Amniotic stem cell (primary cell): Measurements from ENCODE around the gene SVIL.
"Not testable (repeated sequence)": the region's sequence is repeated elsewhere in the genome, so short reads cannot be mapped to it uniquely, and the experiment has no call there.

Experiments
- DNase-seq: peaks from one replicate; lab custom pipeline; 2025; lab: John Stamatoyannopoulos, UW

The SVIL gene

DNA sequence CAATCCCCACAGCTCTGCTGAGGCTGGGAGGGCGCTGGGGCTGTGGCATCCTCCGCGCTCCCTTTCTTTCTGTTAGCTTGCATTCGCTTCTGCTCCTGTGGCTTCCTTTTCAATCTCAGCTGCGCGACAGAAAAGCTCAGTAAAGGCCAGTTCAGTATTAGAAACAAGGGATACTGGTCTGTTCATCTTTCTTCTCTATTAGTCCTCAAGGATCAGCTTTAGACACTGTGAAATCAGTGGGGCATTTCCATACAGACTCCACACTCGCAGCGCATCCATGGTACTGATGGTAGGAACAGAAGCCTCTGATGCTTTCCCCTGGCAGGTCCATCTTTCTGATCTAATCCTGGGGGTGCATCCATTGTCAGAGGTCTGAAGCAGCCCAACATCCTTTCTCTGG, 182.2 kb downstream of the SVIL start:
- DNase-seq = no peak

DNA sequence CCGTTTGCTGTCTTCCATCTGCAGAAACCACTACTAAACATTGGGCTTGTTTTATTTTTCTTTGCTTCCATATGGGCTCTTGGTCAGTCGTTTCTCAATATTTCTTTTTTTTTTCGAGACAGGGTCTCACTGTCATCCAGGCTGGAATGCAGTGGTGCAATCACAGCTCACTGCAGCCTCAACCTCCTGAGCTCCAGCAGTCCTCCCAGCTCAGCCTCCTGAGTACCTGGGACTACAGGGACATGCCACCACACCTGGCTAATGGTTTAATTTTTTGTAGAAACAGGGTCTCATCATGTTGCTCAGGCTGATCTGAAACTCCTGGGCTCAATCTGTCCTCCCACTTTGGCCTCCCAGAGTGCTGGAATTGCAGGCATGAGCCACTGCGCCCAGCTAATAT, 182.8 kb downstream of the SVIL start:
- no peak for DNase-seq

DNA sequence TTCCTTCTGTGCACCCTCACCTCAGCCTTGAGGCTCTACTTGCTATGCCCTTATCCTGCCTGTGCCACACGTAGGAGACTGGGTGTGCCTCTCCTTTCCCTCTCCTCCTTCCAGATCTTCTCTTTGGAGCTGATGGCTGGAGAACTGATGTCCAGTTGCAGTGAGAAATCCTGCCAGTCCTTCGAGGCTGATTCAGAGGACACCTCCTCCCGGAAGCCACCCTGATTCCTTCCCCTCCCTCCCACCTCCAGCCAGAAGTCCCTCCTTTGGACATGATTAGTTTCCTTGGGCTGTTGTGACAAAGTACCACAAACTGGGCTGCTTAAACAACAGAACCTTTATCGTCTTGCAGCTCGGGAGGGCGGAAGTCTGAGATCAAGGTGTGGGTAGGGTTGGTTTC, 184.4 kb downstream of the SVIL start:
- no peak for DNase-seq

DNA sequence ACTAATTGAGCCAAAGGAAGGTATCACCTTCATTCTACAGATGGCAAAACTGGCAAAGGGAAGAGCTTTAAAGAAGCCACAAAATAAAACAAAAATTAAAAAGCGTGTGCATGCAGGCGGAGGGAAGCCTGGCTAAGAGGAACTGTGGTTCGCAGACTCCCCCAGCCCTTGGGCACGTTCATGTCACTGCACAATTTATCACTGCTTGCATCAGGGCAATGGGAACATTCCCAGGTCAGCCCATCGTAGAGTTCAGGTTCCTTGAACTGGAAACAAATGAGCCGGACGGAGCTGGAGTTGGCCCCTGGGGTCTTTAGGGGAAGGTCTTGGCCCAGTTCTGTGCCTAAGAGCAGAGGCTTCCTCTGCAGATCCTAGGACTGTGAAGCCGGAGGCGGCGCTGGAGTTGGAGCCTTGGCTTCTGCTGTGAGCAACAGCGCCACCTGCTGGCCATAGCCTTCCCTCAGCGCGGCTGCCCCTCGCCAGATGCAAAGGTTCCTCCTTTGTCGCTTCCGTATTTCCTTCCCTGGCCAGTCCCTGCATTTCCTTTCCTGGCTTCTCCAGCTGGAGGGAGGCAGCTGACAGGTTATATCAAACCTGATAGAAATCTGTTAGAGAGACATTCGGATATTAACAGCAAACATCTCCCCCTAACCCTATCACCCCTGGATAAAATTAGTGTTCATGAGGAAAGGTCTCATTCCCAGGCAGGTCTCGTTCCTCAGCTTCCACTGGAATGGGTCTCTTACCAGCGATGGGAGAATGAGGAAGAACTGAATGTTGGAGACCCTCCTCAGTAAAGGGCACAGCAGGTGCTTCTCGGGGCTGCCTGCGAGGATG, 185.8 kb downstream of the SVIL start:
- DNase-seq = peak; percentile 17

DNA sequence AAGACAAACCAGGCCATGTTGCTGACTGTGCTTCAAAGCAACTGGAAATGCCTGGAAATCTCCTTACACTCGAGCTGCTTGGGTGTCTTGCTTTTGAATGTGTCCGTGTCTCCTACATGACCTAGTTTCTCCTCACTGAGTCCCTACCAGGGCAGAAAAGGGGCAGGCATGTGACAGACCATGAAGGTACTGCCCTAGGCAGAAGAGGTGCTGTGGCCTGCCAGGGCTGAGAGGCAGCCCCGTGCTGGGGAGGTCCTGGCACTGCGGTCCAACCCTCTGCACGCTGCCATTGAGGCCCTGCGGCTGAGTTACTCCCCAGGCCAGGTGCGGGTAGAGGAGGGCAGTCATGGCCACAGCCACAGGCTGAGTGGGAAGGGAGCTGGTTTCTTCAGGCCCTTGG, 186.6 kb downstream of the SVIL start:
- no peak for DNase-seq

DNA sequence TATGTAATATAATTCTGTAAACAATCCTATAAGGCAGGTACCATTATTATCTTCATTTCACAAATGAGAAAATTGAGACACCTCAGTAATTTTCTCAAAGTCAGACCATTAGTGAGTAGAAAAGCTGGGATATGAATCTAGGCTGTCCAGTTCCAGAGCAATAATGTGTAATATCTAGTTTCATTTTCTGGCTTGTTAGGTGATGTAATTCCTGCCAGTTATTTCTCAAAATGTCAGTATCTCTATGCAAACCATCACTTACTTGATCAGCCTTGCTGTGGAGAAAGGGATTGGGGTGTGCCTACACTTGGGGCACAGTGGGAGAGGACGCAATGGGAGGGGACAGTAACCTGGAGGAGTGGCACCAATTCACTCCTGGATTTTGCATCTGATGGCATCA, 188.4 kb downstream of the SVIL start:
- no peak for DNase-seq

DNA sequence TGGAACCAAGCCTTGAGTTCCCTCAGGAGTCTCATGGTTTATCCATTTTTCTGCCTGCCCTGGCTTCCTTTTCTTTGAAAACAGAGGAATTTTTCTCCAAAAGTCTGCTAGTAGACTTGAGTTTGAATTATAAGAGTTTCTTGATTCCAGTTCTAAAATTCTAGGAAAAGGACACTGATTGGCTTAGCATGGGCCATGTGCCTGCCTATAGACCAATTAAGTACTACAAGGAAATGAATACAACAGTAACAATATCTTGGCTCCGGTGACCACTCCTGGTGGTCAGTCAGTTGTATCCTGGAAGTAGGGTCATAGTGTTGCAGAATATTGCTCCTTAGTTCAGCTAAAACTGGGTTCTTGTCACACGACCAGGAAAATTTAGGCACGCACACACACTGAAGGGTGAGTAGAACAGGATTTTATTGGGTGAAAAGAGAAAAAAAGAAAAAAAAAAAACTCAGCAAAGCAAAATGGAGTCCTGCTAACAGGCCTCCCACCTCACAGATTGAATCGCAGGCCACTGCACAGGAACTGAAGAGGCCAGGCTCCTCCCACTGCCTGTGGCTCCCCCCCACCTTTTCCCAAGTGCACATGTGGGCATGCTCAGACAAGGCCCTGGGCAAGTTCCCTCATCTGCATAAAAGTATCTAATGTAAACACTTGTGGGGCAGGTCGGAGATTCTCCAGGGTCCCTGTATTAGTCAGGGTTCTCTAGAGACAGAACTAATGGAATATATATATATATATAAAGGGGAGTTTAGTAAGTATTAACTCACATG, 190.8 kb downstream of the SVIL start:
- no peak for DNase-seq

DNA sequence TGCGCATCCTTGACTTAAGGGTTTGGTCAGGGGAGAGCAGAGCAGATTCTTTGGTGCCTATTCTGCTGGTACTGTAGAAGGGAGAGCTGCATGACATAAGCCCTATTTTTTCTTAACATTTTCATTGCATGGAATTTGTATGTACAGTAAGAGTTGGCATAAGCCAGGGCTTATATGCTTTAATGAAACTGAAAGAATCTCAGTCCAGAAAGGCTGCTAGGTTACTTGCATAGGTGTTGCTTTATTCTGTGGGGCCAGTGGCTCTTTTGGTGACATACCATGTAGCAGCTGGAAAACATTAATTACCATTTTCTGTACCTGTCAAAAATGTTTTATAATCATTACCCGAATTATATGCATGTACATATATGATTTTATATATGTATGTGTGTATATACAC, 193.8 kb downstream of the SVIL start:
- no peak for DNase-seq

DNA sequence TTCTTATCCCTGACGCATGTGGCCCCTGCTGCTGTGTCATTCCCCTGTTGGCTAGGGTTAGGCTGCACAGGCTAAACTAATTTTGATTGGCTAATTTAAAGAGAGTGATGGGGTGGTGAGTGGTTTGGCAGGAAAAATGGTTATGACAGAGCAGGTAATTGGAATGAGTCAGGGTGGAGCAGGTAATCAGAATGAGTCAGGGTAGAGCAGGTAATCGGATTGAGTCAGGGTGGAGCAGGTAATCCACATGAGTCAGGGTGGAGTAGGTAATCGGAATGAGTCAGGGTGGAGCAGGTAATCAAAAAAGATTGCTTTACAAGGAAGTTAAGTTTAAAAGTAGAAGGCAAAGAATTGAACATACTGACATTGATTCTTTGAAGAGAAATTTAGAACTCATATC, 195.8 kb downstream of the SVIL start:
- DNase-seq = not testable (repeated sequence)

DNA sequence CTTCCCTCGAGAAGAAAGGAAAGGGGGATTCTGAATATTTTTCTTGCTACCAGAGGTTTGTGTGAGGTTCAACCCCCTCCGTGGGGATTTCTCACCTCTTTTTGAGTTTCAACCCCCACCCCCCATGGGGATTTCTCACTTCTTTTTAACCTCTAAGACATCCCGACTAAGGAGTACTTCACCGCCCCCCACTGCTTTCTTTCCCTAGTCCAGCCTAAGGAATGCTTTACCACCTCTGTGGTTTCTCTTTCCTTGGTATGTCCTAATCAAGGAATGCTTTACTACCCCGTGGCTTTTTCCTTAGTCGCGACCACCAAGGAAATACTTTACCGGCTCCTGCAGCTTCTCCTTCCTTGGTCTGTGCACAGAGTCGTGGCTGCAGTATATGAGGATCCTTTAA, 196.5 kb downstream of the SVIL start:
- no peak for DNase-seq

DNA sequence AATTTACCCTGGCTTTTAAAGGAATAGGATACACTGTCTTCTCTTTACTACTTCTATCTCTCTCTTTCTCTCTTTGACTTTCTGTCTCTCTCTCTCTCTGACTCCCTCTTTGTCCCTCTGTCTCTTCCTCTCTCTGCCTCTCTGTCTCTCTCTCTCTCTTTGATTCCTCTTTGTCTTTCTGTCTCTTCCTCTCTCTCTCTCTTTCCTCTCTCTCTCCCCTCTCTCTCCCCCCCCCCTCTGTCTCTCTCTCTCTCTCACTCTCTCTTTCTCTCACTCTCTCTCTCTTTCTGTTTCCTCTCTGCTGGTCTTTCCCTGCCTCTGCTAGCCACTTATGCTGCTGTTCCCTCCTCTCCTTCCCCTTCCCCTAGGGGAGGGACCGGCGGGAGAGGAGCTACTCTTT, 196.9 kb downstream of the SVIL start:
- DNase-seq = no peak

DNA sequence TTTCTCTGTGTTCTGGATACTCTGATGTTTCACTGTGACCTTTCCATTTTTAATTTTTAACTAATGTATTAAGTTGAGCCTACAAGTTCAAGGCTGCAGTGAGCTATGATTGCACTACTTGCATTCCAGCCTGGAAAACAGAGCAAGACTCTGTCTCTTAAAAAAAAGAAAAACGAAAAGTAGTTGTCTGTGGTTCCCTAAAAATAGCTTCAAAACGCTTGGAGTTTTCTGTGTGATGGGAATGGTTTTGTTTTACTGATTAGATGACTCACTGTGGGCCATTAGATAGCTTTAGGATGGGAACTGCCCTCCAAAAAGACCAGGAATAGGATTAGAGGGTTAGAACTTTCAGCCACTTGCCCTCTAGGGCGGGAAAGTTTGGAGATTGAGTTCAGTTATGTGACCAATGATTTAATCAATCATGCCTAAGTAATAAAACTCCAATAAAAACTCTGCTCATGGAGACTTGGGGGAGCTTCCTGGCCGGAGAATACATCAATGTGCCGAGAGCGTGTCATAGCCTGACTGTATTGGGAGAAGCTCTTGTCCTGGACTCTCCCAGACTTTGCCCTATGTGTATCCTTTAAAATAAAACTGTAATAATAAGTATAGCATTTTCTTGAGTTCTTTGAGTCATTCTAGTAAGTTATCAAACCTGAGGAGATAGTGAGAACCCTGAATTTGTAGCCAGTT, 198.8 kb downstream of the SVIL start:
- peak; percentile 22 for DNase-seq

DNA sequence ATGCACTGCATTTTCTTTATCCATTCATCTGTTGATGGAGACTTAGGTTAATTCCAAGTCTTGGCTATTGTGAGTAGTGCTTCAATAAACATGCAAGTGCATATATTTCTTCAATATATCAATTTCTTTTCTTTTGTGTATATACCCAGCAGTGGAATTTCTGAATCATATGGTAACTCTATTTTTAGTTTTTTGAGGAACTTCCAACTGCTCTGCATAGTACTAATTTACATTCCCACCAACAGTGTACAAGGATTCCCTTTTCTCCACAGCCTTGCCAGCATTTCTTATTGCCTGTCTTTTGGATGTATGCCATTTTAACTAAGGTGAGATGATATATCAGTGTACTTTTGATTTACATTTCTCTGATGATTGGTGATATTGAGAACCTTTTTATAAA, 200.7 kb downstream of the SVIL start:
- no peak for DNase-seq

DNA sequence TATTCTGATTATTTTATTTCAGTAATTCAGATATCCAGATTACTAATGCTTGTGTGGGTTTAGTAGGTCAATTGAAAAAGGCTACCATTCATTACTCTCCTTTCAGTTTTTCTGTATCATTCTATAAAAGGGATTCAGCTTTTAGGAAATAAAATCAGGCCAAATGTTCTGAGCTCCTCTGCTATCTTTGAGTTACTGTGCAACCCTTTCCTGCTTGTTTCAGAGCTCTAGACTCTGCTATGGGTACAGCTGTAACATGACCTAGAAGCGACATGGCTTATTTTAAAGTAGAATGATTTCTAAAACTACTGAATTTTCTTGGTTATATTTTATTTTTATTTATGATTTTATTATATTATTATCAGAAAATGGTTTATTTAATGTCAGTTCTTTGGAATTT, 203.1 kb downstream of the SVIL start:
- DNase-seq = no peak

DNA sequence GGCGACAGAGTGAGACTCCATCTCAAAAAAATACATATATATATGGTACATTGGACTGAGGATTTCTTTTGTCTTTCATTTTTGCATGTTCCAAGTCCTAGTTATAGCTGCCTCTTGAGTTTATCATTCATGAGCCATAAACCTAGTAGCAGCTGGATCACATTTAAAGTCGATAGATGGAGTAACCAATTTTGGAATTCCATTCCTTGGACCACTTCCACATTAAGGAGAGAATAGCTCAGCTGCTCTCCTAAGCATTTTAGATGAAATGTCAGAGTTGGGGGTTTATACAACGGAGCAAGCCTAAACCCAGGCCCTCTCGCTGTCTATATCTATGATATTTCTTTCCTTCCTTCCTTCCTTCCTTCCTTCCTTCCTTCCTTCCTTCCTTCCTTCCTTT, 204.7 kb downstream of the SVIL start:
- DNase-seq = no peak

DNA sequence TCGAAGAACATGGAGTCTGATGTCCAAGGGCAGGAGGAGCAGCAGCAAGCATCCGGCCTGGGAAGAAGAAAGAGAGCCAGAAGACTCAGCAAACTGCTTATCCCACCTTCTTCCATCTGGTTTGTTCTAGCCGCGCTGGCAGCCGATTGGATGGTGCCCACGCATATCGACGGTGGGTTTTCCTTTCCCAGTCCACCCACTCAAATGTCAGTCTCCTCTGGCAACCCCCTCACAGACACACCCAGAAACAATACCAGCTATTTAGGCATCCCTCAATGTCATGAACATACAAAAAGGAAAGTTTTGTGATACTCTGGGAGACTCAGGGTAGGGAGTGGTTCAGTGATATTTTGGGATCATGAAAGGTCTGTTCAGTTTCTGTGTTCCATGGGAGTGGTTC, 206.3 kb downstream of the SVIL start:
- DNase-seq = no peak

DNA sequence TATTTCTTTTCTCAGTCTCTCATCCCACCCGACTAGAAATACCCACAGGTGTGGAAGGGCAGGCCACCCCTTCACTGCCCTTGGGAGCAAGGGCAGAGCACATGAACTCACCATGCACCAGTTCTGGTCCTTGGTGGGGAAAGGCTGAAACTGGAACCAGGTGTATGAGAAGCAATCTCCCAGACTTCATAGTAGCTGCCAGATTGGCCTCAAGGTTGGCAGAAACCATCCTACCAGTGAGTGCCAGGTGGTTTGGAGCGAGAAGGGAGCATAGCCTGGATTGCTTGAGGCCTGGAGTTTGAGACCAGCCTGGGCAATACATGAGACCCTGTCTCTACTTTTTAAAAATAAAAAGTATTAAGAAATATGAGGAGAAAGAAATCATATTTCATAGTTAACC, 207.1 kb downstream of the SVIL start:
- DNase-seq = no peak

DNA sequence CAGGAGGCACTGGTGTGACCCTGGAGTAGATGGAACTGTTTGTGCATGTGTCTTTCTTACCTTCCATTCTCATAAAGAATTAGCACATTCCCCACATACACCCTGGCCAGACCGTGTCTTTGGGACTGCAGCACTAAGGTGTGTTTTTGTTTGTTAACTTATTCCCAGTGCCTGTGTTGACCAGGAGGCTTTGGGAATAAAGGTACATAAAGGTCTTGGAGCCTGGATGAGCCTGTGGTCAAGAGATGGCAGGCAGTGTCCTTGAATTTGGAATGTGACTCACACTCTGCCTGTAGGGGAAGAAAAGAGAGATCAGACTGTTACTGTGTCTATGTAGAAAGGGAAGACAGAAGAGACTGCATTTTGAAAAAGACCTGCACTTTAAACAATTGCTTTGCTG, 208.4 kb downstream of the SVIL start:
- no peak for DNase-seq

DNA sequence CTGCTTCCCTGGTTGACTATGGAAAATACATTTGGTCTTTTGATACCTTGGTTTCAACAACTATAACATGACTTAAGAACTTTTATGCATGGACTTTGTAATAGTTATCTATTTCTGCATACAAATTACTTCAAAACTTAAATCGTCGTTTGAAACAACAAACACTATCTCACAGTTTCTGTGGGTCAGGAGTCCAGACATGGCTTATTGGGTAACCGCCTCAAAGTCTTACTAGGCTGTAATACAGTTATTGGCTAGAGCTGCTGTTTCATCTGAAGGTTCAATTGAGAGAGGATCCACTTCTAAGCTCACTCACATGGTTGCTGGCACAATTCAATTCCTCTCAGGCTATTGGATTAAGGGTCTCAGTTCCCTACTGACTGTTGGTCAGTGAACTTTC, 210.8 kb downstream of the SVIL start:
- no peak for DNase-seq

DNA sequence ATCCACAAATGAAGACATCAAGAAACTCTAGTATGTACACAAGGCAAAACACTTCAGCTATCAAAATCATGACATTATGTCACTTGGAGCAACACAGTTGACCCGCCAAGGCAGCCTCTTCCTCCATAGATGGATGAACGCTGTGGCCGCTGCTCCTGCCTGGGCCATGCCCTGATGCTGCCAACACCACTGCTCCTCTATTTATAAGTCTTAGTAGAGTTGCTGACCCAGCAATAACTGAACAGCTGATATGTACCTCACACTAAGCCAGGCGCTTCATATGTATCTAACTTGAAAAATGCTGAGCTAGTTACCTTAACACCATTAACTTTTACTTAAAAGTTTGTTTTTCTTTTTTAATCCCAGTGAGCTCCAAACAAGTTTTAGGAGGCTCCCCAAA, 214.0 kb downstream of the SVIL start:
- no peak for DNase-seq

DNA sequence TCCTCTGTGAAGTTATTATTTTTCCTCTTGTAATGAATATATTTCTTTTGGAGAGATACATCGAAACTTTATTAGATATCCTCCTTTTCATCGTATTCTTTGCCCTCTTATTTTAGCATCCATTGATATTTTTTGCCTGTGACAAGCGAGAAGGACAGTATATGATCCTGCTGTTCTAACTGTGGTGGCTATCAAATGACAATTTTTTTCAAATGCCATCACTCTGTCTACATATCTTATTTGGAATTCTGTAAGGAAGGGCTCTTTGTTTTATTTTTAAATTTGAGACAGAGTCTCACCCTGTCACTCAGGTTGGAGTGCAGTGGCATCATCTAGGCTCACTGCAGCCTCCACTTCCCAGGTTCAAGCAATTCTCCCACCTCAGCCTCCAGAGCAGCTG, 217.4 kb downstream of the SVIL start:
- no peak for DNase-seq

DNA sequence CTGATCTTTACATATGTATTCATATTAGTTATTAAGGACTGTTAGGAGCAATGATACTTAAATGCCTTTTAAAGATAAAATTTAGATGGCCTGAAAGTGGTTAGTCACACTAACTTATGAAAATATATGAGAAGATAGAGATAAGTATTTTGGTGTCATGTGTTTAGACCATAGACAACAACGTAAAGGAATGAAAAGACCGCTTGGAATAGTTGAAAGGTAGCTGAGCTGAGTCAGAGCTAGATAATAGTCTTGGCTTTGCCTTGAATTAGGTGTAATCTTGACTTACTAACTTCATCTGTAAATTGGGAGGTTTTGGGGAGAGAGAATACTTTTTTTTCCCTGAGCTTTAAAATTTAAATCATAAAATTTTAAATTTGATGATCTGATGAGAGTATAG, 218.9 kb downstream of the SVIL start:
- no peak for DNase-seq

DNA sequence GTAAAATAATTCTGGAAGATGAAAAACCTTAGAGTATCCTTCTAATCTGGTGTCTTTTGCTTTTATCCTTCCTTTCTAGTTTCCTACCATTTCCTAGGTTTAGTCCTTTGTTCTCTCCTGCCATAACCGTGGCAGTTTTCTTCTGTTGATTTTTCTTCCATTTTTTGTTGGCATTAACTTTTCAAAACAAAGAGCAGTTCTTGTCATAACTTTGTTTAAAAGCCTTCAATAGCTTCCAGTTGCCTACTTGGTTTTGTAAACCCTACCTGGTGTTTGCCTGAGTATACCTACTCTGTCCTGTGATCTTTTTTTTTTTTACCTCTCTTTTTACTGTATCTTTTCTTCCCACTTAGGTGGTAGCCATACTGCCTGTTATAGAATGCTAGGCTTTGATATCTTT, 220.3 kb downstream of the SVIL start:
- DNase-seq = no peak
